ENCODE results near the gene KCNJ12. TPM values are rescaled to one million over a fixed set of nuclear protein-coding genes. Genes with fewer than 3 reads are reported as not detected.
"Not testable (repeated sequence)": the region's sequence is repeated elsewhere in the genome, so short reads cannot be mapped to it uniquely, and the experiment has no call there.

Gene KCNJ12
- total RNA-seq, 2 donors from 2014 or later = 0.52 to 0.99 TPM

DNA sequence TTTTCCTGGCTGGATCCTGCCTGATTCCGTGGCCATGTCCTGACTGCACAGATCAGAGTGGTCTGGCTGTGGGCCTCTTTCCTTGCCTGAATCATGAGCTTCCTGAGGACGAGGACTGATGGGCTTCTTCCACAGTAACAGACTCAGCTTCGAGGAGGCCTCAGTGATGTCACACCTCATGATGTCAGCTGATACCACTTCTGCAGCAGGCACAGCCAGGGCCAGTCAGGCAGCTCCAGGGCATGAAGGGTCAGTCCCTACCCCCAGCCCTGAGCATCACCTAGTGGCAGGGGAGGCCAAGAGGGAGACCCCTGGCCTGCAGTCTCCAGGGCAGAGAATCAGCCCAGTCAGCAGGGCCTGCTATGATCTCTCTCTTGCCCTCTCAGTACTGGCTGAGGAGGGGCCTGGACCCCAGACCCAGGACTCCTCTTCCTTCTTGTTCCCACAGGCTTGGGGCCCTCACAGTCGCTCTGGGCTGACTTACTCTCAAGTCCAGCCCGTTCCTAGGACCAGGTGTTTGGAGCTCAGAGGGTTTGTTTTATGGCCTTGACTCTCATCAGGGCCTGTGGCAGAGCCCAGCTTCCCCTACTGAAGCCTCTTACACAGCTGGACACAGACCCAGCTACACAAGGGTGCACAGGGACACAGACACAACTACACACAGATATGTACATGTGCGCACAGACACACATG, 26.7 kb upstream of the KCNJ12 start:
- H3K27ac ChIP-seq; DNase-seq; H3K9me3 ChIP-seq; intact Hi-C loops (cut with DNase I); H3K4me3 ChIP-seq; H3K36me3 ChIP-seq (replicated peaks in 1 of 2; ENCODE audit: insufficient read depth in 1 of 2, low read depth in 2 of 2); H3K4me1 ChIP-seq; H3K27me3 ChIP-seq; ATAC-seq: not testable (repeated sequence)
- 60 to 63% methylated on average over 1 to 5 of the region's 6 CpGs for WGBS, 2 donors

DNA sequence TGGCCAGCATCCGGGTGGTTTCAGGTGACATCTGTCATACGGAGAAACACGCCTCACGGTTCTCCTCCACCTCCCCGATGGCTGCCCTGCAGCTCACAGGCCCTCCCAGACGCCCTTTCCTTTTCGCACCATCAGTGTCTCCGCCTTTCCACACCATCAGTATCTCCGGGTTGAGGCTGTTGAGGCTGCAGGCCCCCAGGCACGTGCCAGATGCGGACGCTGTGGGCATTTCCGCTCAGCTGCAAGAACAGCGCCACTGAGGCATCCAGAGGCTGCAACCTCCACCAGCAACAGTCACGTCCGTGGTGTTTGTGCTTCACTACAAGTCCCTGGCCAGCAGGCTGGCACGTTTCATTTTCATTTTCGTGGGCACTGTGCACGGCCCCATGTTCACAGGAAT, 25.7 kb upstream of the KCNJ12 start:
- ATAC-seq; H3K27ac ChIP-seq; H3K9me3 ChIP-seq; H3K4me3 ChIP-seq; H3K36me3 ChIP-seq (replicated peaks in 1 of 2; ENCODE audit: insufficient read depth in 1 of 2, low read depth in 2 of 2); intact Hi-C loops (cut with DNase I); DNase-seq; H3K4me1 ChIP-seq; H3K27me3 ChIP-seq: not testable (repeated sequence)
- WGBS, 2 donors = 85 to 86% methylated on average over 11 of the region's 19 CpGs

DNA sequence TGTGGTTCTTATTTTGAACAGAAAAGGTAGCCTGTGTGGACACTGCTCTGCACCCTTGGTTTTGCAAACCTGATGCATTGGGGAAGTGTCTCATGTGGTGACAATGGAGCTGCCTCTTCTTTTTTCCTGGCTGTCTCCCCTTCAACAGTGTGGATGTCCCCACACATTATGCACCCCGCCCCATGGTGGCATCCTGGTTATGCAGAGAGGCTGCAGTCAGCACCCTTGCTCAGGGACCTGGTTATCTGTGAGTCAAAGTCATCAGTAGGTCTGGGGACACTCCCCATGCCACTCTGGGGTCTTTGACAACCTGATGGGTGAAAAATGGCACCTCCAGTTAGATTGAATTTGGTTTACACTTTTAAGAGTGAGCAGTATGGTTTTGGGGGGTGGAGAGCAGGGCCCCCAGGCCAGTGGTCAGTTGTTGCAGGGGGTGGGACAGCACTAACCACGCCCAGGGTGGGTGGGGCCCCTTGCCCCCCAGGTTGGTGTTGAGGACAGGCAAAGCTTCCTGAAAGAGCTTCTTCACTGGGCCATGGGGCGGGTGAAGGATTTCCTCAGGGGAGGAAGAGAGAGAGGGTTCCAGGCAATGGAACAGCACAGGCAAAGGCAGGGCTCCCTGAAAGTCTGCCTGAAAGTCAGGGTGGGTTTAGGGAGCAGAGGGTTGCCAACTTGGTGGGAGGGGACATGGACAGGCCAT, 24.6 kb upstream of the KCNJ12 start:
- Histone ChIP-seq H3K4me1 (no peaks in the 10 kb centered on the region), H3K27ac (no peak overlapping the region), H3K4me3 (no peak overlapping the region), H3K27me3 (no peaks in the 10 kb centered on the region), H3K9me3 (no peaks in the 10 kb centered on the region), H3K36me3 (replicated peaks in 1 of 2; ENCODE audit: insufficient read depth in 1 of 2, low read depth in 2 of 2) (no peaks in the 10 kb centered on the region)
- DNase-seq (peak in 1 of 4 donors; percentile 1), ATAC-seq (no peak)
- intact Hi-C loops (cut with DNase I) = no loop called here
- TF ChIP-seq POLR2A (IDR thresholded peaks at IDR 0.05) = no peak
- TF ChIP-seq, protein P1, sequence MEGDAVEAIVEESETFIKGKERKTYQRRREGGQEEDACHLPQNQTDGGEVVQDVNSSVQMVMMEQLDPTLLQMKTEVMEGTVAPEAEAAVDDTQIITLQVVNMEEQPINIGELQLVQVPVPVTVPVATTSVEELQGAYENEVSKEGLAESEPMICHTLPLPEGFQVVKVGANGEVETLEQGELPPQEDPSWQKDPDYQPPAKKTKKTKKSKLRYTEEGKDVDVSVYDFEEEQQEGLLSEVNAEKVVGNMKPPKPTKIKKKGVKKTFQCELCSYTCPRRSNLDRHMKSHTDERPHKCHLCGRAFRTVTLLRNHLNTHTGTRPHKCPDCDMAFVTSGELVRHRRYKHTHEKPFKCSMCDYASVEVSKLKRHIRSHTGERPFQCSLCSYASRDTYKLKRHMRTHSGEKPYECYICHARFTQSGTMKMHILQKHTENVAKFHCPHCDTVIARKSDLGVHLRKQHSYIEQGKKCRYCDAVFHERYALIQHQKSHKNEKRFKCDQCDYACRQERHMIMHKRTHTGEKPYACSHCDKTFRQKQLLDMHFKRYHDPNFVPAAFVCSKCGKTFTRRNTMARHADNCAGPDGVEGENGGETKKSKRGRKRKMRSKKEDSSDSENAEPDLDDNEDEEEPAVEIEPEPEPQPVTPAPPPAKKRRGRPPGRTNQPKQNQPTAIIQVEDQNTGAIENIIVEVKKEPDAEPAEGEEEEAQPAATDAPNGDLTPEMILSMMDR (IDR thresholded peaks at IDR 0.05) = no peak
- 43 to 55% methylated on average over 2 to 3 of the region's 3 CpGs for WGBS, 2 donors

- Histone ChIP-seq H3K9me3 (no peaks in the 10 kb centered on the region), H3K4me3 (no peak overlapping the region), H3K27me3 (no peaks in the 10 kb centered on the region), H3K4me1 (no peaks in the 10 kb centered on the region), H3K27ac (no peak overlapping the region), H3K36me3 (replicated peaks in 1 of 2; ENCODE audit: insufficient read depth in 1 of 2, low read depth in 2 of 2) (no peaks in the 10 kb centered on the region)
- intact Hi-C loops (cut with DNase I) = no loop called here
- peak in 1 of 4 donors; percentile 0 for DNase-seq
- ATAC-seq = no peak
- TF ChIP-seq, protein P1 (IDR thresholded peaks at IDR 0.05) = no peak
- TF ChIP-seq POLR2A (IDR thresholded peaks at IDR 0.05) = no peak
- WGBS, 2 donors = 75 to 81% methylated on average over 18 to 23 of the region's 23 CpGs
These were observed 23.8 kb upstream of the KCNJ12 start for GRCh38 chr17:21352221-21352980.

- no peak for TF ChIP-seq POLR2A (IDR thresholded peaks at IDR 0.05)
- TF ChIP-seq, protein P1 (IDR thresholded peaks at IDR 0.05) = no peak
- no peaks in the 10 kb centered on the region for H3K27me3 ChIP-seq
- no peak for ATAC-seq
- no peak for DNase-seq
- H3K27ac ChIP-seq = no peak overlapping the region
- intact Hi-C loops (cut with DNase I) = no loop called here
- H3K9me3 ChIP-seq = no peaks in the 10 kb centered on the region
- H3K4me3 ChIP-seq = no peak overlapping the region
- no peaks in the 10 kb centered on the region for H3K4me1 ChIP-seq
- WGBS, 2 donors = 74 to 81% methylated on average over 6 to 8 of the region's 8 CpGs
- no peaks in the 10 kb centered on the region for H3K36me3 ChIP-seq (replicated peaks in 1 of 2; ENCODE audit: insufficient read depth in 1 of 2, low read depth in 2 of 2)
These were observed 23.2 kb upstream of the KCNJ12 start for GRCh38 chr17:21352981-21353265.
